K562 (cell line): ENCODE results near the gene CALML3. TPM values are rescaled to one million over a fixed set of nuclear protein-coding genes. Genes with fewer than 3 reads are reported as not detected.

Experiments used
- CCNT2 ChIP-seq: IDR thresholded peaks from 2 replicates; pipeline ENCODE4 v1.6.1; 2011; ENCODE audit warnings: borderline replicate concordance, low read depth, mild to moderate bottlenecking, moderate library complexity, mixed read lengths, low read length; ENCODE audit not compliant: insufficient read length; ENCODE audit errors: extremely low read depth
- FOXP1 ChIP-seq: sonication (generic); formaldehyde crosslinking; IDR thresholded peaks from 2 replicates; pipeline ENCODE4 v1.8.0; 2022; ENCODE audit warnings: mild to moderate bottlenecking, missing genetic modification reagents
- KLF1 ChIP-seq: fragments of 450-650 bp; IDR thresholded peaks from 2 replicates; pipeline ENCODE4 v1.6.1; 2016; ENCODE audit warnings: missing genetic modification characterization, missing compliant biosample characterization
- LCOR ChIP-seq: sonication (generic); formaldehyde crosslinking; IDR thresholded peaks from 2 replicates; pipeline ENCODE4 v1.8.0; 2022; ENCODE audit warnings: mild to moderate bottlenecking, missing genetic modification reagents
- POLR2G ChIP-seq: fragments of 200-400 bp; formaldehyde crosslinking; IDR thresholded peaks from 2 replicates; pipeline ENCODE4 v1.6.1; 2017; ENCODE audit warnings: low read depth, mild to moderate bottlenecking, antibody characterized with exemption, low read length, moderate library complexity
- PTRF ChIP-seq: fragments of 450-650 bp; IDR thresholded peaks from 2 replicates; pipeline ENCODE4 v1.6.1; 2016; ENCODE audit warnings: mild to moderate bottlenecking, missing genetic modification characterization, missing compliant biosample characterization
- SAFB2 ChIP-seq: fragments of 200-400 bp; formaldehyde crosslinking; IDR thresholded peaks from 2 replicates; pipeline ENCODE4 v1.6.1; 2018; ENCODE audit warnings: borderline replicate concordance, low read length, low read depth, moderate library complexity; ENCODE audit not compliant: severe bottlenecking
- TAF7 ChIP-seq: fragments of 450-650 bp; IDR thresholded peaks from 2 replicates; pipeline ENCODE4 v1.6.1; 2016; ENCODE audit warnings: missing genetic modification characterization, missing compliant biosample characterization
- TEAD1 ChIP-seq, 2 experiments: fragments of 450-650 bp in 1 of 2; sonication (generic) in 1 of 2; formaldehyde crosslinking; IDR thresholded peaks; 2 replicates each; pipeline versions ENCODE4 v1.4.0 to v1.8.0; 2020 to 2022; ENCODE audit warnings: mild to moderate bottlenecking in 2 of 2, missing genetic modification reagents in 1 of 2
- UBTF ChIP-seq, 2 experiments: IDR thresholded peaks; 2 replicates each; pipeline ENCODE4 v1.6.1; 2012; ENCODE audit warnings: improper control_type of control experiment in 2 of 2, low read depth in 2 of 2, low read length in 2 of 2, borderline replicate concordance in 1 of 2
- ZEB2 ChIP-seq: fragments of 450-650 bp; IDR thresholded peaks from 2 replicates; pipeline ENCODE4 v1.6.1; 2016
- ZNF431 ChIP-seq: sonication (generic); formaldehyde crosslinking; IDR thresholded peaks from 2 replicates; pipeline ENCODE4 v1.8.0; 2022; ENCODE audit warnings: mild to moderate bottlenecking, missing genetic modification reagents
- polyA plus RNA-seq, 8 experiments: library from polyadenylated mRNA; depleted of rRNA in 4 of 8; stranded (reverse) in 5 of 8; unstranded in 3 of 8; fragments of >200 nt; fragmentation: Nextera tagmentation in 2 of 8; fragmentation: Illumina TruSeq in 1 of 8; extraction: Ambion mirVana in 2 of 8; extraction: Trizol in 1 of 8; gene quantifications; 2 replicates each; pipeline versions ENCODE4 v1.2.1 to v1.2.3, GENCODE V29; 2011 to 2014; ENCODE audit warnings: inconsistent platforms in 1 of 8, missing spikeins in 1 of 8
- total RNA-seq, 7 experiments: library from RNA; depleted of rRNA in 6 of 7; stranded (reverse); fragments of >200 nt in 6 of 7; fragmentation: Illumina TruSeq in 2 of 7; extraction: Trizol in 2 of 7; gene quantifications; 2 replicates each; pipeline versions ENCODE4 v1.2.1 to v1.2.3, GENCODE V29; 2011 to 2021; ENCODE audit warnings: low replicate concordance in 1 of 7
- TF ChIP-seq, protein P1 (sequence below): fragments of 450-650 bp; IDR thresholded peaks from 2 replicates; pipeline ENCODE4 v1.6.1; 2016; ENCODE audit warnings: low read depth
- TF ChIP-seq, protein P2 (sequence below), 3 experiments: IDR thresholded peaks in 2 of 3; conservative IDR thresholded peaks in 1 of 3; 2 replicates each; pipeline ENCODE4 v1.5.1; 2011 to 2012; ENCODE audit warnings: low read length in 3 of 3, mild to moderate bottlenecking in 3 of 3, control low read depth in 2 of 3, improper control_type of control experiment in 1 of 3, inconsistent platforms in 1 of 3, low read depth in 1 of 3, mixed read lengths in 1 of 3, moderate library complexity in 1 of 3; ENCODE audit not compliant: insufficient read depth in 2 of 3

Gene CALML3
- total and polyA plus RNA-seq, 9 of the 15 experiments (the other 6 are each of a cell fraction or from before 2014, with no cell fraction given) = not detected

GRCh38 chr10:5480162-5480941, 44.4 kb upstream of the CALML3 start (continued):
- TF ChIP-seq, protein P1, sequence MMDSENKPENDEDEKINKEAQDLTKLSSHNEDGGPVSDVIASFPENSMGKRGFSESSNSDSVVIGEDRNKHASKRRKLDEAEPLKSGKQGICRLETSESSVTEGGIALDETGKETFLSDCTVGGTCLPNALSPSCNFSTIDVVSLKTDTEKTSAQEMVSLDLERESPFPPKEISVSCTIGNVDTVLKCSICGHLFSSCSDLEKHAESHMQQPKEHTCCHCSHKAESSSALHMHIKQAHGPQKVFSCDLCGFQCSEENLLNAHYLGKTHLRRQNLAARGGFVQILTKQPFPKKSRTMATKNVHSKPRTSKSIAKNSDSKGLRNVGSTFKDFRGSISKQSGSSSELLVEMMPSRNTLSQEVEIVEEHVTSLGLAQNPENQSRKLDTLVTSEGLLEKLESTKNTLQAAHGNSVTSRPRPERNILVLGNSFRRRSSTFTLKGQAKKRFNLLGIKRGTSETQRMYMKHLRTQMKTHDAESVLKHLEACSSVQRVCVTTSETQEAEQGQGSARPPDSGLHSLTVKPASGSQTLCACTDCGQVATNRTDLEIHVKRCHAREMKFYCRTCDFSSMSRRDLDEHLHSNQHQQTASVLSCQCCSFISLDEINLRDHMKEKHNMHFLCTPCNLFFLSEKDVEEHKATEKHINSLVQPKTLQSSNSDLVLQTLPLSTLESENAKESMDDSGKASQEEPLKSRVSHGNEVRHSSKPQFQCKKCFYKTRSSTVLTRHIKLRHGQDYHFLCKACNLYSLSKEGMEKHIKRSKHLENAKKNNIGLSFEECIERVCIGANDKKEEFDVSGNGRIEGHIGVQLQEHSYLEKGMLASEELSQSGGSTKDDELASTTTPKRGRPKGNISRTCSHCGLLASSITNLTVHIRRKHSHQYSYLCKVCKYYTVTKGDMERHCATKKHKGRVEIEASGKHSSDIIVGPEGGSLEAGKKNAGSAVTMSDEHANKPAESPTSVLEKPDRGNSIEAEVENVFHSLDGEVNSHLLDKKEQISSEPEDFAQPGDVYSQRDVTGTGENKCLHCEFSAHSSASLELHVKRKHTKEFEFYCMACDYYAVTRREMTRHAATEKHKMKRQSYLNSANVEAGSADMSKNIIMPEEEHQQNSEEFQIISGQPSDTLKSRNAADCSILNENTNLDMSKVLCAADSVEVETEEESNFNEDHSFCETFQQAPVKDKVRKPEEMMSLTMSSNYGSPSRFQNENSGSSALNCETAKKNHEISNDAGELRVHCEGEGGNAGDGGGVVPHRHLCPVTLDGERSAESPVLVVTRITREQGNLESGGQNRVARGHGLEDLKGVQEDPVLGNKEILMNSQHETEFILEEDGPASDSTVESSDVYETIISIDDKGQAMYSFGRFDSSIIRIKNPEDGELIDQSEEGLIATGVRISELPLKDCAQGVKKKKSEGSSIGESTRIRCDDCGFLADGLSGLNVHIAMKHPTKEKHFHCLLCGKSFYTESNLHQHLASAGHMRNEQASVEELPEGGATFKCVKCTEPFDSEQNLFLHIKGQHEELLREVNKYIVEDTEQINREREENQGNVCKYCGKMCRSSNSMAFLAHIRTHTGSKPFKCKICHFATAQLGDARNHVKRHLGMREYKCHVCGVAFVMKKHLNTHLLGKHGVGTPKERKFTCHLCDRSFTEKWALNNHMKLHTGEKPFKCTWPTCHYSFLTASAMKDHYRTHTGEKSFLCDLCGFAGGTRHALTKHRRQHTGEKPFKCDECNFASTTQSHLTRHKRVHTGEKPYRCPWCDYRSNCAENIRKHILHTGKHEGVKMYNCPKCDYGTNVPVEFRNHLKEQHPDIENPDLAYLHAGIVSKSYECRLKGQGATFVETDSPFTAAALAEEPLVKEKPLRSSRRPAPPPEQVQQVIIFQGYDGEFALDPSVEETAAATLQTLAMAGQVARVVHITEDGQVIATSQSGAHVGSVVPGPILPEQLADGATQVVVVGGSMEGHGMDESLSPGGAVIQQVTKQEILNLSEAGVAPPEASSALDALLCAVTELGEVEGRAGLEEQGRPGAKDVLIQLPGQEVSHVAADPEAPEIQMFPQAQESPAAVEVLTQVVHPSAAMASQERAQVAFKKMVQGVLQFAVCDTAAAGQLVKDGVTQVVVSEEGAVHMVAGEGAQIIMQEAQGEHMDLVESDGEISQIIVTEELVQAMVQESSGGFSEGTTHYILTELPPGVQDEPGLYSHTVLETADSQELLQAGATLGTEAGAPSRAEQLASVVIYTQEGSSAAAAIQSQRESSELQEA = no peak
- TF ChIP-seq UBTF (IDR thresholded peaks at IDR 0.05; ENCODE audit: borderline replicate concordance in 1 of 2, low read depth in 2 of 2, low read length in 2 of 2) (0 out of 4 replicates have a peak, but pooled peaks of 1 of the 2 experiments have one; percentile 15), PTRF (tag) (no peak), POLR2G (peak; percentile 48), KLF1 (tag) (no peak), SAFB2 (no peak), ZNF431 (CRISPR knock-in tag) (no peak; the same call in 1 of the 2 replicates), TAF7 (tag) (no peak), ZEB2 (no peak), CCNT2 (no peak), LCOR (CRISPR knock-in tag) (0 out of 2 replicates have a peak, but pooled peaks have one; percentile 8), FOXP1 (CRISPR knock-in tag) (0 out of 2 replicates have a peak, but pooled peaks have one; percentile 34), TEAD1 (CRISPR knock-in tag; IDR thresholded peaks at IDR 0.05) (no peak; a peak in 1 of 4 replicates)
- TF ChIP-seq, protein P2, sequence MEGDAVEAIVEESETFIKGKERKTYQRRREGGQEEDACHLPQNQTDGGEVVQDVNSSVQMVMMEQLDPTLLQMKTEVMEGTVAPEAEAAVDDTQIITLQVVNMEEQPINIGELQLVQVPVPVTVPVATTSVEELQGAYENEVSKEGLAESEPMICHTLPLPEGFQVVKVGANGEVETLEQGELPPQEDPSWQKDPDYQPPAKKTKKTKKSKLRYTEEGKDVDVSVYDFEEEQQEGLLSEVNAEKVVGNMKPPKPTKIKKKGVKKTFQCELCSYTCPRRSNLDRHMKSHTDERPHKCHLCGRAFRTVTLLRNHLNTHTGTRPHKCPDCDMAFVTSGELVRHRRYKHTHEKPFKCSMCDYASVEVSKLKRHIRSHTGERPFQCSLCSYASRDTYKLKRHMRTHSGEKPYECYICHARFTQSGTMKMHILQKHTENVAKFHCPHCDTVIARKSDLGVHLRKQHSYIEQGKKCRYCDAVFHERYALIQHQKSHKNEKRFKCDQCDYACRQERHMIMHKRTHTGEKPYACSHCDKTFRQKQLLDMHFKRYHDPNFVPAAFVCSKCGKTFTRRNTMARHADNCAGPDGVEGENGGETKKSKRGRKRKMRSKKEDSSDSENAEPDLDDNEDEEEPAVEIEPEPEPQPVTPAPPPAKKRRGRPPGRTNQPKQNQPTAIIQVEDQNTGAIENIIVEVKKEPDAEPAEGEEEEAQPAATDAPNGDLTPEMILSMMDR (IDR thresholded peaks at IDR 0.05 in 2 of 3, conservative IDR thresholded peaks at IDR 0.05 in 1 of 3; ENCODE audit: insufficient read depth in 2 of 3, low read depth in 1 of 3, low read length in 3 of 3) = no peak
